SK-N-SH treated with all-trans-retinoic acid at 6 μM for 48 hours (cell line): Measurements from ENCODE around the gene CTTNBP2NL.

Experiments used
- ATAC-seq: fragments of 200-7000 bp; cut with Tn5 transposase; 3 replicates; pipeline ENCODE4 v1.9.1; 2020; ENCODE audit warnings: mild to moderate bottlenecking, moderate library complexity
- ARNTL ChIP-seq: fragments of 450-650 bp; formaldehyde crosslinking; IDR thresholded peaks from 2 replicates; pipeline ENCODE4 v1.5.0; 2020; ENCODE audit warnings: low read depth, mild to moderate bottlenecking, moderate library complexity, borderline replicate concordance
- BACH2 ChIP-seq: fragments of 250-450 bp; sonication (Bioruptor Pico); IDR thresholded peaks from 2 replicates; pipeline ENCODE4 v1.9.0; 2021; ENCODE audit warnings: mild to moderate bottlenecking, borderline replicate concordance
- CREB5 ChIP-seq: fragments of 250-450 bp; sonication (Bioruptor Pico); IDR thresholded peaks from 2 replicates; pipeline ENCODE4 v1.5.1; 2020; ENCODE audit warnings: low read depth, mild to moderate bottlenecking, moderate library complexity
- CSDC2 ChIP-seq: fragments of 250-450 bp; sonication (Bioruptor Pico); IDR thresholded peaks from 2 replicates; pipeline ENCODE4 v1.5.0; 2020; ENCODE audit warnings: mild to moderate bottlenecking, moderate library complexity
- ESRRG ChIP-seq: fragments of 250-450 bp; sonication (Bioruptor Pico); IDR thresholded peaks from 2 replicates; pipeline ENCODE4 v1.6.1; 2021; ENCODE audit warnings: mild to moderate bottlenecking
- GLIS3 ChIP-seq: fragments of 250-450 bp; sonication (Bioruptor Pico); IDR thresholded peaks from 2 replicates; pipeline ENCODE4 v1.5.0; 2020; ENCODE audit warnings: mild to moderate bottlenecking, moderate library complexity
- ISL1 ChIP-seq: fragments of 250-450 bp; sonication (Bioruptor Pico); IDR thresholded peaks from 2 replicates; pipeline ENCODE4 v2.1.2; 2022; ENCODE audit warnings: mild to moderate bottlenecking, moderate library complexity
- OSR1 ChIP-seq: fragments of 250-450 bp; sonication (Bioruptor Pico); IDR thresholded peaks from 2 replicates; pipeline ENCODE4 v1.8.0; 2022; ENCODE audit warnings: moderate library complexity, mild to moderate bottlenecking, inconsistent platforms
- POU6F1 ChIP-seq: fragments of 250-450 bp; sonication (Bioruptor Pico); IDR thresholded peaks from 2 replicates; pipeline ENCODE4 v1.8.0; 2021; ENCODE audit warnings: low read depth, mild to moderate bottlenecking, moderate library complexity, borderline replicate concordance
- PPARA ChIP-seq: fragments of 250-450 bp; sonication (Bioruptor Pico); IDR thresholded peaks from 2 replicates; pipeline ENCODE4 v1.5.0; 2020; ENCODE audit warnings: mild to moderate bottlenecking, borderline replicate concordance
- RARB ChIP-seq: fragments of 250-450 bp; sonication (Bioruptor Pico); IDR thresholded peaks from 2 replicates; pipeline ENCODE4 v1.8.0; 2021; ENCODE audit warnings: mild to moderate bottlenecking, moderate library complexity
- SNAI2 ChIP-seq: fragments of 250-450 bp; sonication (Bioruptor Pico); IDR thresholded peaks from 2 replicates; pipeline ENCODE4 v1.5.0; 2020; ENCODE audit warnings: mild to moderate bottlenecking, moderate library complexity
- TCF4 ChIP-seq: fragments of 250-450 bp; sonication (Bioruptor Pico); IDR thresholded peaks from 2 replicates; pipeline ENCODE4 v1.8.0; 2021; ENCODE audit warnings: mild to moderate bottlenecking, moderate library complexity, borderline replicate concordance
- TOX ChIP-seq: fragments of 250-450 bp; sonication (Bioruptor Pico); IDR thresholded peaks from 2 replicates; pipeline ENCODE4 v1.8.0; 2021; ENCODE audit warnings: mild to moderate bottlenecking, moderate library complexity, borderline replicate concordance
- ZC3H10 ChIP-seq: fragments of 250-450 bp; sonication (Bioruptor Pico); IDR thresholded peaks from 2 replicates; pipeline ENCODE4 v1.5.1; 2021; ENCODE audit warnings: mild to moderate bottlenecking, moderate library complexity
- ZFP3 ChIP-seq: fragments of 250-450 bp; sonication (Bioruptor Pico); IDR thresholded peaks from 2 replicates; pipeline ENCODE4 v1.5.0; 2020; ENCODE audit warnings: mild to moderate bottlenecking, moderate library complexity
- ZFP30 ChIP-seq: fragments of 450-650 bp; formaldehyde crosslinking; IDR thresholded peaks from 2 replicates; pipeline ENCODE4 v1.5.0; 2022; ENCODE audit warnings: mild to moderate bottlenecking, moderate library complexity
- ZNF565 ChIP-seq: fragments of 450-650 bp; formaldehyde crosslinking; conservative IDR thresholded peaks from 2 replicates; pipeline ENCODE4 v1.5.0; 2020; ENCODE audit warnings: low read depth, mild to moderate bottlenecking, moderate library complexity
- ZNF70 ChIP-seq: fragments of 450-650 bp; formaldehyde crosslinking; IDR thresholded peaks from 2 replicates; pipeline ENCODE4 v1.5.0; 2020; ENCODE audit warnings: mild to moderate bottlenecking, moderate library complexity
- ZNF8 ChIP-seq: fragments of 450-650 bp; formaldehyde crosslinking; IDR thresholded peaks from 2 replicates; pipeline ENCODE4 v1.5.0; 2020; ENCODE audit warnings: mild to moderate bottlenecking, moderate library complexity
- TF ChIP-seq, protein P1 (sequence below): fragments of 250-450 bp; sonication (Bioruptor Pico); IDR thresholded peaks from 2 replicates; pipeline ENCODE4 v1.5.1; 2021; ENCODE audit warnings: mild to moderate bottlenecking, moderate library complexity
- TF ChIP-seq, protein P2 (sequence below): fragments of 250-450 bp; sonication (Bioruptor Pico); IDR thresholded peaks from 2 replicates; pipeline ENCODE4 v1.5.0; 2020; ENCODE audit warnings: mild to moderate bottlenecking, moderate library complexity

The CTTNBP2NL gene

DNA sequence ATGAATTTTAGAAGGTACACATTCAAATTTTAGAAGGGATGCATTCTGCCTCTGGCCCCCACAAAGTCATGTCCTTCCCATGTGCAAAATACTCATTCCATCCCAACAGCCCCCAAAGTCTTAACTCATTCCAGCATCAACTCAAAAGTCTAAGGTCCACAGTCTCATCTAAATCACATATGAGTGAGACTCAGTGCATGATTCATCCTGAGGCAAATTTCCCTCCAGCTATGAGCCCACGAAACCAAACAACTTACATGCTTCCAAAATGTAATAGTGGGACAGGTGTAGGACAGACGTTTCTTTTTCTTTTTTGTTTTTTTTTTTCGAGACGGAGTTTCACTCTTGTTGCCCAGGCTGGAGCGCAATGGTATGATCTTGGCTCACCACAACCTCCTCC lies 100.3 kb downstream of the CTTNBP2NL start:
- ATAC-seq = no peak
- TF ChIP-seq ZNF565 (no peak), ISL1 (CRISPR knock-in tag) (no peak), OSR1 (CRISPR knock-in tag) (no peak), RARB (CRISPR knock-in tag) (no peak), TOX (no peak), PPARA (CRISPR knock-in tag) (no peak), ESRRG (CRISPR knock-in tag) (no peak), GLIS3 (CRISPR knock-in tag) (no peak), CREB5 (CRISPR knock-in tag) (no peak), ZNF8 (CRISPR knock-in tag) (no peak), POU6F1 (CRISPR knock-in tag) (no peak), ZFP3 (no peak)
- TF ChIP-seq, protein P1, sequence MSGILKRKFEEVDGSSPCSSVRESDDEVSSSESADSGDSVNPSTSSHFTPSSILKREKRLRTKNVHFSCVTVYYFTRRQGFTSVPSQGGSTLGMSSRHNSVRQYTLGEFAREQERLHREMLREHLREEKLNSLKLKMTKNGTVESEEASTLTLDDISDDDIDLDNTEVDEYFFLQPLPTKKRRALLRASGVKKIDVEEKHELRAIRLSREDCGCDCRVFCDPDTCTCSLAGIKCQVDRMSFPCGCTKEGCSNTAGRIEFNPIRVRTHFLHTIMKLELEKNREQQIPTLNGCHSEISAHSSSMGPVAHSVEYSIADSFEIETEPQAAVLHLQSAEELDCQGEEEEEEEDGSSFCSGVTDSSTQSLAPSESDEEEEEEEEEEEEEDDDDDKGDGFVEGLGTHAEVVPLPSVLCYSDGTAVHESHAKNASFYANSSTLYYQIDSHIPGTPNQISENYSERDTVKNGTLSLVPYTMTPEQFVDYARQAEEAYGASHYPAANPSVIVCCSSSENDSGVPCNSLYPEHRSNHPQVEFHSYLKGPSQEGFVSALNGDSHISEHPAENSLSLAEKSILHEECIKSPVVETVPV = no peak

- TF ChIP-seq RARB (CRISPR knock-in tag) (no peak), TCF4 (CRISPR knock-in tag) (no peak), SNAI2 (CRISPR knock-in tag) (no peak), ZFP3 (0 out of 2 replicates have a peak, but pooled peaks have one; percentile 8)
- peak; percentile 93 for ATAC-seq
These were observed 106.0 kb downstream of the CTTNBP2NL start for GRCh38 chr1:112501810-112502641.

DNA sequence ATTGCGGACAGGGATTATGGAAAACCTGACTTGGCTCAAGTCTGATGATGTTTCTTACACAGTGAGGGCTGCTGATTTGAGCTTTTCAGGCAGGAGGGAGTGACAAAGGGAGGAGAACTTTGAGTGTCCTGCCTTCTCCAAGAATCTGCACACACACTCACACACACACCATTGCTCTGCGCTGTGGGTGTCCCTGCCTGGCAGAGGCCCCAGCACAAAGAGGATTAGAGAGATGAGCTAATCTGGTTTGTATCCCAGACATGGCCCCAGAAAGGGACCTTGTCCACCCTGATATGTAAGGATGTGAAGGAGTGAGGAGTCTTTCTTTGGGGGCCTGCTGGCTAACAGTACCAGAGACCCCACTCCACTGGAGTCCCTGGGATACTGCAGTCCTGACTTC lies 106.8 kb downstream of the CTTNBP2NL start:
- ATAC-seq = peak; percentile 10; the same call in 1 of the 3 replicates
- no peak for TF ChIP-seq CSDC2
- TF ChIP-seq GLIS3 (CRISPR knock-in tag) = no peak
- no peak for TF ChIP-seq OSR1 (CRISPR knock-in tag)
- no peak for TF ChIP-seq ZFP3
- TF ChIP-seq RARB (CRISPR knock-in tag) = no peak
- TF ChIP-seq POU6F1 (CRISPR knock-in tag) = no peak

- ATAC-seq = no peak
- no peak for TF ChIP-seq CREB5 (CRISPR knock-in tag)
- no peak for TF ChIP-seq POU6F1 (CRISPR knock-in tag)
- no peak for TF ChIP-seq CSDC2
- TF ChIP-seq ZNF8 (CRISPR knock-in tag) = no peak
- TF ChIP-seq, protein P2, sequence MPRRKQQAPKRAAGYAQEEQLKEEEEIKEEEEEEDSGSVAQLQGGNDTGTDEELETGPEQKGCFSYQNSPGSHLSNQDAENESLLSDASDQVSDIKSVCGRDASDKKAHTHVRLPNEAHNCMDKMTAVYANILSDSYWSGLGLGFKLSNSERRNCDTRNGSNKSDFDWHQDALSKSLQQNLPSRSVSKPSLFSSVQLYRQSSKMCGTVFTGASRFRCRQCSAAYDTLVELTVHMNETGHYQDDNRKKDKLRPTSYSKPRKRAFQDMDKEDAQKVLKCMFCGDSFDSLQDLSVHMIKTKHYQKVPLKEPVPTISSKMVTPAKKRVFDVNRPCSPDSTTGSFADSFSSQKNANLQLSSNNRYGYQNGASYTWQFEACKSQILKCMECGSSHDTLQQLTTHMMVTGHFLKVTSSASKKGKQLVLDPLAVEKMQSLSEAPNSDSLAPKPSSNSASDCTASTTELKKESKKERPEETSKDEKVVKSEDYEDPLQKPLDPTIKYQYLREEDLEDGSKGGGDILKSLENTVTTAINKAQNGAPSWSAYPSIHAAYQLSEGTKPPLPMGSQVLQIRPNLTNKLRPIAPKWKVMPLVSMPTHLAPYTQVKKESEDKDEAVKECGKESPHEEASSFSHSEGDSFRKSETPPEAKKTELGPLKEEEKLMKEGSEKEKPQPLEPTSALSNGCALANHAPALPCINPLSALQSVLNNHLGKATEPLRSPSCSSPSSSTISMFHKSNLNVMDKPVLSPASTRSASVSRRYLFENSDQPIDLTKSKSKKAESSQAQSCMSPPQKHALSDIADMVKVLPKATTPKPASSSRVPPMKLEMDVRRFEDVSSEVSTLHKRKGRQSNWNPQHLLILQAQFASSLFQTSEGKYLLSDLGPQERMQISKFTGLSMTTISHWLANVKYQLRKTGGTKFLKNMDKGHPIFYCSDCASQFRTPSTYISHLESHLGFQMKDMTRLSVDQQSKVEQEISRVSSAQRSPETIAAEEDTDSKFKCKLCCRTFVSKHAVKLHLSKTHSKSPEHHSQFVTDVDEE (CRISPR knock-in tag) = no peak
- TF ChIP-seq ARNTL (CRISPR knock-in tag) = no peak
- no peak for TF ChIP-seq OSR1 (CRISPR knock-in tag)
- TF ChIP-seq ZNF565 = no peak
- no peak for TF ChIP-seq SNAI2 (CRISPR knock-in tag)
- no peak for TF ChIP-seq RARB (CRISPR knock-in tag)
- no peak for TF ChIP-seq ZNF70 (CRISPR knock-in tag)
- TF ChIP-seq BACH2 (CRISPR knock-in tag) = no peak
- TF ChIP-seq PPARA (CRISPR knock-in tag) = no peak
- TF ChIP-seq ESRRG (CRISPR knock-in tag) = no peak
- no peak for TF ChIP-seq ZFP30 (CRISPR knock-in tag)
- no peak for TF ChIP-seq ZC3H10
These were observed 108.1 kb downstream of the CTTNBP2NL start for GRCh38 chr1:112504001-112504660.
